IPS-18c (cell line): ENCODE data around the gene THTPA.
"Not testable (repeated sequence)": the region's sequence is repeated elsewhere in the genome, so short reads cannot be mapped to it uniquely, and the experiment has no call there.

Experiments
- H3K4me3 ChIP-seq: 2 replicates; pipeline ENCODE4 v1.7.0; 2013; ENCODE audit warnings: low read depth, mild to moderate bottlenecking, low read length, moderate library complexity; ENCODE audit not compliant: insufficient read depth
- H3K9me3 ChIP-seq: one replicate; pipeline ENCODE4 v1.6.1; 2013; ENCODE audit warnings: mild to moderate bottlenecking, low read length, moderate library complexity; ENCODE audit not compliant: control insufficient read depth, insufficient read depth

Gene THTPA

DNA sequence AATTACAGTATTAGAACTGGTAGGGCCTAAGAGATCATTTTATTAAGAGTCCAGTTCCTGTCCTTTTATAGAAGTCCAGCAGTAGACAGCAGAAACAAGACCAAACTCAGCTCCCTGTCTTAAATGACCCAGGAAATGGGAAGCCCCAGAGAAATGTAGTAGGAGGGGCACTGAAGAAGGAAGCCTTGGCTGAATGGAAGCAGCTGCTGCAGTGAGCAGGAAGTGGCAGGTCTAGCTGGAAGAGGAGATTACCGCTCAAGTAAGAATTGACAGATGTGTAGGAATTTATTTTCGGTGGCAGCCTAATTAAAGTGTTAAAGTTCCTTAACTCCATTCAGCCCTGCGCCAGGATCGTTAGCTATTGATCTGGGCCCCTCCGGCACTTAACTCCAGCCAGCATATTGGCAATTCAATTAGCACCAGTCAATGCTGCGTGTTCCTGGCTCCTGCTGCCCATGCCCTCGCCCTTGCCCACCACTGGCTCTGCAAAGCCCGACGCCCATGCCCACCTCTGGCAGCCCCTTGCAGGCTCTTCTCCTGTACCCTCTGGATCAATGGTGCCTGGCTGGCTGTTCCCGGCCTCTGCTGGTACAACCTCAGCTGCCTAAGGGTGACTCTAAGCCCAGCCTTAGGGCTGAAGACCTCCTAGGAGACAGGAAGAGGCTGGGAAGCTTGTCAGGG lies 25.6 kb upstream of the THTPA start:
- Histone ChIP-seq H3K4me3 (no peak overlapping the region), H3K9me3 (no peaks in the 10 kb centered on the region)

- Histone ChIP-seq H3K9me3 (no peaks in the 10 kb centered on the region), H3K4me3 (no peak overlapping the region)
Observed at GRCh38 chr14:23531391-23531790, 24.7 kb upstream of the THTPA start.

- H3K4me3 ChIP-seq, result no peak overlapping the region
- no peaks in the 10 kb centered on the region for H3K9me3 ChIP-seq
Observed at GRCh38 chr14:23532658-23533057, 23.4 kb upstream of the THTPA start.

DNA sequence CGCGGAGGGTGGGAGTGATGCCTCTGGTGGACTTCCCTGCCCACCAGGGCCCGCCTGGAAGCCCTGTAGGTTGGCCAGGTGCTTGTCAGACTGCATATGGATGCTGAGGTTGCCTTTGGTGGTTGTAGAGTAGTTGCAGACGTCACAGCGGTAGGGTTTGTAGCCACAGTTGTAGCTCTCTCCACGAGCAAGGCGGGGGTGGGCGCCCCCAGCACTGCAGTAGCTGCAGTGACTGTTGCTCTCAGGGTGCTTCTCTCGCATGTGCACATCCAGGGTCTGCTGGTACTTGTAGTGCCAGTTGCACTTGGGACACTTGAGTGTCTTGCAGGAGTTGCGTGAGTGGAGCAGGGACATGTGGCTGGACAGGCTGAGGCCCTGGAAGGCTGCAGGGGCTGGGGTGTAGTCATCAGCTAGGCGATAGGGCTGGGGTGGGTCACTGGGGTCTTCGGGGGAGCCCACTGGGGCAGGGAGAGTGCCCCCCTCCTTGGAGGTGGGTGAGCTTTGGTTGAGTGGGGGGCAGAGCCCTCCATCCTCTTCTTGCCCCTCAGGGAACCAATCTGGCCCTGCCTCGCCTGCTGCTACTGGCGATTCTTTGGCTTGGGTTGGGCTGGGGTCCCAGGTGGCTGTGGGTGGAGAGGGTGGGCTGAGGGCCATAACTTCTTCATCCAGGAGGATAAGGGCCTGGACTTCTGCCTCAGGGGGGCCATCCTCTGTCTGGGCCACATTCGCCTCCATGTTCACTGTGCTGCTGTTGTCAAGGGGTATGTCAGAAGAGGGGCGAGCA lies 22.2 kb upstream of the THTPA start:
- Histone ChIP-seq H3K9me3 (no peaks in the 10 kb centered on the region), H3K4me3 (no peak overlapping the region)

DNA sequence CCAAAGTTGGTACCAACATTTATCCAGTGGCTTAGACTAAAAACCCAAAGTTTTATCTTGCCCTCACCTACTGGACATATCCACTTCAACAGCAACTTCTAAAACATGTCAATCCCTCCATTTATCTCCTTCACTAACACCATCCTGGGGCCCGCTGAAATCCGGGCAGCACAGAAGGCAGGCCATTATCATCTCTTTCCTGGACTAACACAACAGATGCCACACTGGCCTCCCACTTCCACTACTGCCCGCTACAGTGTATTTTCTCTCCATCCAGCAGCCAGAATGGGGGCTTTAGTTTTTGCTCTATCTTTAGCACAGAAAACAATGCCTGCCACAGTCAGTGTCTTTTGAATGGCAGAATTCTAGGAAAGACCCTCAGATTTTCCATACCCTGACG lies 20.1 kb upstream of the THTPA start:
- no peak overlapping the region; the same call in 1 of the 2 replicates for H3K4me3 ChIP-seq
- no peaks in the 10 kb centered on the region for H3K9me3 ChIP-seq

DNA sequence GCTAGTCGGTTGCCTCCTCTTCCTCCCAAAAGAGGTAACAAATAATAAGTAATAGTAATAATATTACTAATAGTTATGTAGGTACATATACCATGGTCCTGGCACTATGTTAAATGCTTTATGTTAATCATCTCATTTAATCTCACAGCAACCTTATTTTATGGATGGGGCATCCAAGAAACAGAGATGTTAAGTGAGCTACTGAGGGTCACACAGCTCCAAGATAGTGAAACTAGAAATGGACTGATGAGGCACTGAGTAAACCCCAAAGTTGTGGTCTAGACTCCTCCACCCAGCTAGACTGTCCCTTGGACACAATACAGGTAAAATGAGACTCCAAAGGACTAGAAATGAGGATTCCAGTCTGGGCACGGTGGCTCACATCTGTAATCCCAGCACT lies 19.6 kb upstream of the THTPA start:
- H3K4me3 ChIP-seq, result no peak overlapping the region

DNA sequence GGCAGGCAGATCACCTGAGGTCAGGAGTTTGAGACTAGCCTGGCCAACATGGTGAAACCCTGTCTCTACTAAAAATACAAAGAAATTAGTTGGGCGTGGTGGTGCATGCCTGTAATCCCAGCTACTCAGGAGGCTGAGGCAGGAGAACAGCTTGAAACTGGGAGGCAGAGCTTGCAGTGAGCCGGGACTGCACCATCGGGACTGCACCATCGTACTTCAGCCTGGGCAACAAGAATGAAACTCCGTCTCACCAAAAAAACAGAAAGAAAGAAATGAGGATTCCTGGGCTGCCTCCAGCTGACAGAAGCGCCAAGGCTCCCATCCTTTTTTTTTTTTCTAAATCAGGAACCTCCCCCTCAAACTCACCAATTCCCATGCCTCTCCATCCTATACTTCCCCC lies 19.2 kb upstream of the THTPA start:
- not testable (repeated sequence) for H3K9me3 ChIP-seq
- H3K4me3 ChIP-seq, result peak overlapping the region; percentile 25; the same call in 1 of the 2 replicates

More for the DNA sequence above, 19.6 kb upstream of the THTPA start:
- no peaks in the 10 kb centered on the region for H3K9me3 ChIP-seq

DNA sequence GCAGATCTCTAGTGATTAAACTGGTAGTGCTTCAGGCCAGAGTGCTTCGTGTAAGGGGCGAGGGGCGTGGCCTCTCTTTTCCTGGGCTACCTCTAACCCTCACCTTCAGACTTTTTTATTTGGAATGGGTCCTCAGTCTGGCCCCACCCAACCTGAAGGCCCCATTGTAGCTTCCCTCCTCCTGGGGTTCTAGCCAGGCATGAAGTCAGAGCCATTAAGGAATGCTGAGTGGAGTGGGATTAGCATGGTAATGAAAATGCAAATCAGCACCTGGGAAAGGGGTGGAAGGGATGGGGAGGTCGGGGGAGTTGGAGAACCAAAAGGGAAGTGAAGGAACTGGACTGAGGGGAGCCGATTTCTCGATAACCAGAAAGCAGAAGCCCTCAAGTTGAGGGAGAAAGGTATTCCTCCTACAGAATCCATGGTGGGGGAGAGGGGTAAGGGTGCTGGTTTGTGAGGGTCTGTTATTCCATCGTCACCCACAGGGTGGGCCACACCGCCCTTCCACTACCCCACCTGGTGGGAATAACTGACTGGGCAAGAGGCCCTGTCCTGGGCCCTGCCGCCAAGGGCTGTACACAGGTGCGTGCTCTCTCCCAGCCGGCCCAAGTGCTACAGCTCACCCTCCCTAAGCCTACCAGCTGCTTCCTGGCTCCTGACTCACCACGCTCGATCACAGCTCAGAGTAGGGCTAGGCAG lies 18.6 kb upstream of the THTPA start:
- Histone ChIP-seq H3K9me3 (no peaks in the 10 kb centered on the region), H3K4me3 (peak overlapping the region; percentile 70)

DNA sequence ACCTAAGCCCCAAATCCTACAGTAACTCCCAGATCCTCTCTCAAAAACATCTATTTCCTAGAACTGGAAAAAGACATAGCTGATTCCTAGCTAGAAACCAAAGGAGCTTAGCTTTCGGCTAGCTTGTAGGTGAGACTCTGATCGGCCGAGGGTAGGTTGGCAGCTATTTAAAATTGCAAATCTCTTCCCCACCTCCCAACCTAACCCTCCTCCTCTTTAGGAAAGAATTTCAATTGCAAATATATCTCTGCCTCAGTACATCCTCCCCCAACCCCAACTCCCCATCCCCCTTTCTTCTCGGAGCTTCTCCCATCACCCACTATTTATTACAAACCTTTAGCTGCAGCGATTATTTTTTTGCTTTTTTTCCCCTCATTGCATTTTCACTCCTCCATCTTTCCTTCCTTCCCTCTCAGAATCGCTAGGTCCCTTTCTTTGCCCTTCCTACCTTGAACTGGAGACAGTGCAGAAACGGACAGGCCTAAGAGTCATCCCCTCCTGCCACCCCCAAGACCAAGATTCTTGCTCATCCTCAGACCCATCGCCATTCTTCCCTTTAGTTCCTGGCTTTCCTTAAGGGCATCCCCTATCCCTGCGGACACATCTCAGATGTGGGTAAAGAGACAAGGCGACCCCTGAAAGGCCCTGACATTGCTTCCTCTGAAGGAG lies 17.9 kb upstream of the THTPA start:
- Histone ChIP-seq H3K9me3 (no peaks in the 10 kb centered on the region), H3K4me3 (peak overlapping the region; percentile 70)

DNA sequence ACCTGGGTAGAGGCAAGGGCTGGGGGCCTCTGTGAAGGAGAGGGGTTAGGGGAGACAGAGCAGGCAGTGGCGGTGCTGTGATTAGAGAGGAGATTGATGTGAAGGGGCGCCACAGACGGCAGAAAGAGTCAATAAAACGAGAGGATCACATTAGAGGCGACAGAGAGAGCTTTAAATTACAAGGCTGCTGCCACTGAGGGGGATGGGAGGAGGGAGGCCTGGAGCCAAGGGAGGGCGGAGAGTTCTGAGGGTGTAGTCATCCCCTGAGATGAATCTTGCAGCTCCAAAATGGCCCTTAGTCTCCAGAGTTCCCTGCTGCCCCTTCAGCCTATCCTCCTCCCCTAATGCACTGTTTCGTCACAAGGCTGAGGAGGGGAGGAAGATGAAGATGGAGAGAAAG lies 17.3 kb upstream of the THTPA start:
- Histone ChIP-seq H3K9me3 (no peaks in the 10 kb centered on the region), H3K4me3 (peak overlapping the region; percentile 70; the same call in 1 of the 2 replicates)

- H3K9me3 ChIP-seq, result no peaks in the 10 kb centered on the region
- H3K4me3 ChIP-seq, result peak overlapping the region; percentile 70; the same call in 1 of the 2 replicates
Observed at GRCh38 chr14:23539248-23540140, 16.6 kb upstream of the THTPA start.

DNA sequence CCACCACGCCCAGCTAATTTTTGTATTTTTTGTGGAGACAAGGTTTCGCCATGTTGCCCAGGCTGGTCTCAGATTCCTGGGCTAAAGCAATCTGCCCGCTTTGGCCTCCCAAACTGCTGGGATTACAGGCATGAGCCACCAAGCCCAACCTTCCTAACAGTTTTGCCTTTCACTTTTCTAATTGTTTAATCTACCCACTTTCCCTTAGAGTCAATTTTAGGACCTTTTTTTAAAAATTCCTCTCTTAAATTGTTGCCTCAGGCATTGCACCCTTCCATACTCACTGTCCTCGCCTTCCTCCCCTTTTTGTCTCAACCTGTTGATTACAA lies 16.0 kb upstream of the THTPA start:
- H3K4me3 ChIP-seq, result no peak overlapping the region
- H3K9me3 ChIP-seq, result no peaks in the 10 kb centered on the region

DNA sequence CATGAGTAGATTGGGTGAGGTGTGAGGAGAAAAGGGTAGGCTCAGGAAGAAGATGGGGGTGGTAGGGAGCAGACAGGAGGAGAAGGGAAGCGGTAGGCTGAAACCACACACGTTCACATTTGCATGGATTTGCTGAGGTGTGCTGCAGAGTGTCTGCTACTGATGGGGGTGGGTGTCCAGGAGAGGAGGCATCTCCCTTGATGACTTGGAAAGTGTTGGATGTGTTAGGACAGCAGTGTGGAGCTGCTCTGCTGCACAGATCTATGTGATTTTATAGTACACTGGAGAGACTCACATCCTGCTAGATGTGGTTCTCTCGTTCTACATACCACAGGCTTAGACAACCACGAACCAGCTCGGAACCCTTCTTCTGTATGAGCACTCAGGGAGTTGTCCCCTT lies 13.8 kb upstream of the THTPA start:
- H3K4me3 ChIP-seq, result no peak overlapping the region
- no peaks in the 10 kb centered on the region for H3K9me3 ChIP-seq

DNA sequence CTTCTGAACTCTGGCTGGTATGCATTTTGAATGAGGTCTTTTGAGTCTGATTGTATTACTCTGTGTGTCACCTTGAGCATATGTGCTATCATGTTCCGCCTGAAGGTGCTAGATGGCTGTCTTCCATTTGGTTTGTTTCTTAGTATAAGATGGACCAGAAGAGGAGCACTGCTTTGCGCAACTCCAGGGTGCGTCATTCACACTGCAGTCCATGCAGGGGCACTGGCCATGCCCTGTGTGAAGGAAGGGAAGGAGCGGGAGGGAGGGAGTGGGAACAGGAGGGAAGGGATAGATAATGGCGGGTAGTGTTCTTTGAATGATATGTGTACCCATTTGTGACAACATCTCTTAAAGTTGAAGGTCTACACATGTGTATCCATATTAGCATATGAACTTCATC lies 12.7 kb upstream of the THTPA start:
- Histone ChIP-seq H3K4me3 (no peak overlapping the region), H3K9me3 (no peaks in the 10 kb centered on the region)

- H3K4me3 ChIP-seq, result no peak overlapping the region
Observed at GRCh38 chr14:23544511-23545447, 11.3 kb upstream of the THTPA start.

More at GRCh38 chr14:23544511-23545447, 11.3 kb upstream of the THTPA start:
- H3K9me3 ChIP-seq, result no peaks in the 10 kb centered on the region
